Measurements from ENCODE around the gene VAT1L.

The VAT1L gene

GRCh38 chr16:77834635-77835540 is 46.5 kb downstream of the VAT1L start:
- no peak for DNase-seq (ENCODE audit: low read depth in 3 of 3, low spot score in 1 of 3)

GRCh38 chr16:77836801-77837200 is 48.4 kb downstream of the VAT1L start:
- no peak for DNase-seq (ENCODE audit: low read depth in 3 of 3, low spot score in 1 of 3)

- DNase-seq (ENCODE audit: low read depth in 3 of 3, low spot score in 1 of 3), result no peak
These were observed 50.4 kb downstream of the VAT1L start for GRCh38 chr16:77838597-77839255.

GRCh38 chr16:77840093-77840492 is 51.7 kb downstream of the VAT1L start:
- no peak for DNase-seq (ENCODE audit: low read depth in 3 of 3, low spot score in 1 of 3)

GRCh38 chr16:77840673-77841501 is 52.5 kb downstream of the VAT1L start:
- no peak for DNase-seq (ENCODE audit: low read depth in 3 of 3, low spot score in 1 of 3)

GRCh38 chr16:77841502-77841763 is 53.1 kb downstream of the VAT1L start:
- no peak for DNase-seq (ENCODE audit: low read depth in 3 of 3, low spot score in 1 of 3)

- no peak for DNase-seq (ENCODE audit: low read depth in 3 of 3, low spot score in 1 of 3)
These were observed 54.1 kb downstream of the VAT1L start for GRCh38 chr16:77842468-77842867.

- DNase-seq (ENCODE audit: low read depth in 3 of 3, low spot score in 1 of 3), result no peak
These were observed 55.0 kb downstream of the VAT1L start for GRCh38 chr16:77843405-77843804.

GRCh38 chr16:77844801-77845200 is 56.4 kb downstream of the VAT1L start:
- DNase-seq (ENCODE audit: low read depth in 3 of 3, low spot score in 1 of 3), result no peak

GRCh38 chr16:77849646-77850258 is 61.4 kb downstream of the VAT1L start:
- DNase-seq (ENCODE audit: low read depth in 3 of 3, low spot score in 1 of 3), result no peak

- DNase-seq (ENCODE audit: low read depth in 3 of 3, low spot score in 1 of 3), result no peak
These were observed 62.4 kb downstream of the VAT1L start for GRCh38 chr16:77850636-77851333.

- no peak for DNase-seq (ENCODE audit: low read depth in 3 of 3, low spot score in 1 of 3)
These were observed 64.8 kb downstream of the VAT1L start for GRCh38 chr16:77853161-77853560.

- DNase-seq (ENCODE audit: low read depth in 3 of 3, low spot score in 1 of 3), result no peak
These were observed 68.2 kb downstream of the VAT1L start for GRCh38 chr16:77856438-77857160.

GRCh38 chr16:77858060-77858459 is 69.7 kb downstream of the VAT1L start:
- DNase-seq (ENCODE audit: low read depth in 3 of 3, low spot score in 1 of 3), result no peak

- DNase-seq (ENCODE audit: low read depth in 3 of 3, low spot score in 1 of 3), result no peak
These were observed 71.3 kb downstream of the VAT1L start for GRCh38 chr16:77859493-77860232.

- DNase-seq (ENCODE audit: low read depth in 3 of 3, low spot score in 1 of 3), result no peak
These were observed 72.6 kb downstream of the VAT1L start for GRCh38 chr16:77860953-77861352.

GRCh38 chr16:77863250-77863649 is 74.9 kb downstream of the VAT1L start:
- DNase-seq (ENCODE audit: low read depth in 3 of 3, low spot score in 1 of 3), result no peak

GRCh38 chr16:77866752-77867151 is 78.4 kb downstream of the VAT1L start:
- DNase-seq (ENCODE audit: low read depth in 3 of 3, low spot score in 1 of 3), result no peak

- DNase-seq (ENCODE audit: low read depth in 3 of 3, low spot score in 1 of 3), result no peak
These were observed 79.7 kb downstream of the VAT1L start for GRCh38 chr16:77868052-77868451.
